Measurements from ENCODE around the gene TGFBRAP1. TPM values are rescaled to one million over a fixed set of nuclear protein-coding genes. Genes with fewer than 3 reads are reported as not detected.

TGFBRAP1 gene
- total RNA-seq, 1 donor from 2014 or later: 13.7 TPM

GRCh38 chr2:105288133-105288532, 41.4 kb downstream of the TGFBRAP1 start:
- FAIRE-seq (no peak), DNase-seq (ENCODE audit: low read depth) (no peak)
- Histone ChIP-seq H3K4me3 (ENCODE audit: low read depth, low read length) (no peak overlapping the region), H3K27me3 (ENCODE audit: control insufficient read depth, insufficient read depth, low read length) (no peaks in the 10 kb centered on the region), H3K36me3 (ENCODE audit: control insufficient read depth, insufficient read depth, low read length) (peaks cover 5% of the 10 kb centered on the region)
- no peak for TF ChIP-seq CTCF (IDR thresholded peaks at IDR 0.05; ENCODE audit: insufficient read depth, low read length, severe bottlenecking)

- no peaks in the 10 kb centered on the region for H3K27me3 ChIP-seq (ENCODE audit: control insufficient read depth, insufficient read depth, low read length)
- FAIRE-seq (no peak), DNase-seq (ENCODE audit: low read depth) (peak; percentile 50)
- H3K36me3 ChIP-seq (ENCODE audit: control insufficient read depth, insufficient read depth, low read length): peaks cover 5% of the 10 kb centered on the region
- peak; percentile 38 for TF ChIP-seq CTCF (IDR thresholded peaks at IDR 0.05; ENCODE audit: insufficient read depth, low read length, severe bottlenecking)
- H3K4me3 ChIP-seq (ENCODE audit: low read depth, low read length): no peak overlapping the region
Measured at GRCh38 chr2:105287692-105288091, 41.8 kb downstream of the TGFBRAP1 start.

GRCh38 chr2:105283532-105283931, 46.0 kb downstream of the TGFBRAP1 start:
- Histone ChIP-seq H3K4me3 (ENCODE audit: low read depth, low read length) (no peak overlapping the region), H3K27me3 (ENCODE audit: control insufficient read depth, insufficient read depth, low read length) (no peaks in the 10 kb centered on the region), H3K36me3 (ENCODE audit: control insufficient read depth, insufficient read depth, low read length) (peaks cover 8% of the 10 kb centered on the region)
- no peak for TF ChIP-seq CTCF (IDR thresholded peaks at IDR 0.05; ENCODE audit: insufficient read depth, low read length, severe bottlenecking)
- FAIRE-seq: no peak
- DNase-seq (ENCODE audit: low read depth): no peak

- peaks cover 7% of the 10 kb centered on the region for H3K36me3 ChIP-seq (ENCODE audit: control insufficient read depth, insufficient read depth, low read length)
- FAIRE-seq: no peak
- TF ChIP-seq CTCF (IDR thresholded peaks at IDR 0.05; ENCODE audit: insufficient read depth, low read length, severe bottlenecking): no peak
Measured at GRCh38 chr2:105280281-105280680, 49.3 kb downstream of the TGFBRAP1 start.

GRCh38 chr2:105279126-105279525, 50.4 kb downstream of the TGFBRAP1 start:
- TF ChIP-seq CTCF (IDR thresholded peaks at IDR 0.05; ENCODE audit: insufficient read depth, low read length, severe bottlenecking): no peak
- H3K4me3 ChIP-seq (ENCODE audit: low read depth, low read length): no peak overlapping the region
- peaks cover 11% of the 10 kb centered on the region for H3K36me3 ChIP-seq (ENCODE audit: control insufficient read depth, insufficient read depth, low read length)
- no peaks in the 10 kb centered on the region for H3K27me3 ChIP-seq (ENCODE audit: control insufficient read depth, insufficient read depth, low read length)
- FAIRE-seq (no peak), DNase-seq (ENCODE audit: low read depth) (no peak)

More at GRCh38 chr2:105280281-105280680, 49.3 kb downstream of the TGFBRAP1 start:
- Histone ChIP-seq H3K4me3 (ENCODE audit: low read depth, low read length) (no peak overlapping the region), H3K27me3 (ENCODE audit: control insufficient read depth, insufficient read depth, low read length) (no peaks in the 10 kb centered on the region)
- DNase-seq (ENCODE audit: low read depth): no peak

- peak; percentile 23 for FAIRE-seq
- no peak overlapping the region for H3K4me3 ChIP-seq (ENCODE audit: low read depth, low read length)
- H3K27me3 ChIP-seq (ENCODE audit: control insufficient read depth, insufficient read depth, low read length): no peaks in the 10 kb centered on the region
- DNase-seq (ENCODE audit: low read depth): no peak
- peaks cover 11% of the 10 kb centered on the region for H3K36me3 ChIP-seq (ENCODE audit: control insufficient read depth, insufficient read depth, low read length)
- no peak for TF ChIP-seq CTCF (IDR thresholded peaks at IDR 0.05; ENCODE audit: insufficient read depth, low read length, severe bottlenecking)
Measured at GRCh38 chr2:105278654-105279053, 50.9 kb downstream of the TGFBRAP1 start.

All from bronchial epithelial cell (primary cell).